Measurements from ENCODE around the gene SYT14.

SYT14 gene

DNA sequence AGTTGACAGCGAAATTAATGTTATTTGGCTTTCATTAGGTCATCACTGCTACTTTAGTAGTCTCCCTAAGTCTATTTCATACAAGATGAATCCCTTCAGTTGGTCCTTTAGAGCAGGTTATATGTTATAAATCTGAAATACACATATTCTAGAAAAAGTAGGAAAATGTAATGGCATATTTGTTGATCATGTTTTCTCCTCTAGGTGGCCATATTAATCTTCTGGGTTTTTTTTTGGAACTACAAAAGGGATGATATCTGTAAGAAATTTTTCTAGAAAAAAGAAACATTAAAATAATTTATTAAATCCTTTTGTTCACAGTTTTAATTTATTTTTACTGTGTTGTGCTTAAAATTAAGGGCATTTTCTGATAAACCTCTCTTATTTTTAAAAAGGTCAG is 87.9 kb downstream of the SYT14 start:
- TF ChIP-seq CREB1 (IDR thresholded peaks at IDR 0.05; ENCODE audit: low read depth), result no peak
- no peak for TF ChIP-seq TCF12 (IDR thresholded peaks at IDR 0.05; ENCODE audit: low read depth)
- TF ChIP-seq CEBPB (IDR thresholded peaks at IDR 0.05), result no peak
- no peak for TF ChIP-seq EGR1 (IDR thresholded peaks at IDR 0.05)
- no peak for TF ChIP-seq TAF1 (IDR thresholded peaks at IDR 0.05; ENCODE audit: low read depth)

DNA sequence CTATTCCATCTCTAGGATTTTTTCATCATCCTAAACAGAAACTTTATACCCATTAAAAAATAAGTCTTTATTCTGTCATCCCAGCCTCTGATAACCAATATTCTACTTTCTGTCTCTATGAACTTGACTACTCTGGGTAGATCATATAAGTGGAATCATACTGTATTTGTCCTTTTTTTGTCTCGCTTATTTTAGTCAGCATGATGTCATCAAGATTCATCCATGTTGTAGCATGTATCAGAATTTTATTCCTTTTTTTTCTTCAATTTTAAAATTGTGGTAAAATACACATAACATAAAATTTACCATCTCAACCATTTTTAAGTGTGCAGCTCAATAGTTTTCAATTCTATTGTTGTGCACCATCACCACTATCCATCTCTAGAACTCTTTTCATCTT is 90.0 kb downstream of the SYT14 start:
- TF ChIP-seq MAX (IDR thresholded peaks at IDR 0.05) (no peak), YY1 (IDR thresholded peaks at IDR 0.05; ENCODE audit: low read depth) (no peak), EGR1 (IDR thresholded peaks at IDR 0.05) (no peak), EP300 (IDR thresholded peaks at IDR 0.05; ENCODE audit: borderline replicate concordance) (no peak), FOXM1 (IDR thresholded peaks at IDR 0.05; ENCODE audit: borderline replicate concordance, low read depth) (no peak), TAF1 (IDR thresholded peaks at IDR 0.05; ENCODE audit: low read depth) (no peak), TEAD4 (IDR thresholded peaks at IDR 0.05) (no peak), RAD21 (IDR thresholded peaks at IDR 0.05; ENCODE audit: low read depth) (no peak), USF1 (IDR thresholded peaks at IDR 0.05) (no peak), TCF12 (IDR thresholded peaks at IDR 0.05; ENCODE audit: low read depth) (no peak), ZBTB7A (IDR thresholded peaks at IDR 0.05; ENCODE audit: low read depth) (no peak), CREB1 (IDR thresholded peaks at IDR 0.05; ENCODE audit: low read depth) (no peak), CEBPB (IDR thresholded peaks at IDR 0.05) (no peak)
- TF ChIP-seq, protein P1, sequence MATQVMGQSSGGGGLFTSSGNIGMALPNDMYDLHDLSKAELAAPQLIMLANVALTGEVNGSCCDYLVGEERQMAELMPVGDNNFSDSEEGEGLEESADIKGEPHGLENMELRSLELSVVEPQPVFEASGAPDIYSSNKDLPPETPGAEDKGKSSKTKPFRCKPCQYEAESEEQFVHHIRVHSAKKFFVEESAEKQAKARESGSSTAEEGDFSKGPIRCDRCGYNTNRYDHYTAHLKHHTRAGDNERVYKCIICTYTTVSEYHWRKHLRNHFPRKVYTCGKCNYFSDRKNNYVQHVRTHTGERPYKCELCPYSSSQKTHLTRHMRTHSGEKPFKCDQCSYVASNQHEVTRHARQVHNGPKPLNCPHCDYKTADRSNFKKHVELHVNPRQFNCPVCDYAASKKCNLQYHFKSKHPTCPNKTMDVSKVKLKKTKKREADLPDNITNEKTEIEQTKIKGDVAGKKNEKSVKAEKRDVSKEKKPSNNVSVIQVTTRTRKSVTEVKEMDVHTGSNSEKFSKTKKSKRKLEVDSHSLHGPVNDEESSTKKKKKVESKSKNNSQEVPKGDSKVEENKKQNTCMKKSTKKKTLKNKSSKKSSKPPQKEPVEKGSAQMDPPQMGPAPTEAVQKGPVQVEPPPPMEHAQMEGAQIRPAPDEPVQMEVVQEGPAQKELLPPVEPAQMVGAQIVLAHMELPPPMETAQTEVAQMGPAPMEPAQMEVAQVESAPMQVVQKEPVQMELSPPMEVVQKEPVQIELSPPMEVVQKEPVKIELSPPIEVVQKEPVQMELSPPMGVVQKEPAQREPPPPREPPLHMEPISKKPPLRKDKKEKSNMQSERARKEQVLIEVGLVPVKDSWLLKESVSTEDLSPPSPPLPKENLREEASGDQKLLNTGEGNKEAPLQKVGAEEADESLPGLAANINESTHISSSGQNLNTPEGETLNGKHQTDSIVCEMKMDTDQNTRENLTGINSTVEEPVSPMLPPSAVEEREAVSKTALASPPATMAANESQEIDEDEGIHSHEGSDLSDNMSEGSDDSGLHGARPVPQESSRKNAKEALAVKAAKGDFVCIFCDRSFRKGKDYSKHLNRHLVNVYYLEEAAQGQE (IDR thresholded peaks at IDR 0.05; ENCODE audit: low read depth), result no peak

GRCh38 chr1:210031473-210031872 is 93.5 kb downstream of the SYT14 start:
- TF ChIP-seq CREB1 (IDR thresholded peaks at IDR 0.05; ENCODE audit: low read depth), result no peak
- no peak for TF ChIP-seq EP300 (IDR thresholded peaks at IDR 0.05; ENCODE audit: borderline replicate concordance)
- no peak for TF ChIP-seq NFIC (IDR thresholded peaks at IDR 0.05)
- no peak for TF ChIP-seq RAD21 (IDR thresholded peaks at IDR 0.05; ENCODE audit: low read depth)
- no peak for TF ChIP-seq TCF12 (IDR thresholded peaks at IDR 0.05; ENCODE audit: low read depth)
- no peak for TF ChIP-seq MAX (IDR thresholded peaks at IDR 0.05)
- no peak for TF ChIP-seq TEAD4 (IDR thresholded peaks at IDR 0.05)
- TF ChIP-seq YY1 (IDR thresholded peaks at IDR 0.05; ENCODE audit: low read depth), result no peak
- TF ChIP-seq CEBPB (IDR thresholded peaks at IDR 0.05), result no peak
- TF ChIP-seq USF1 (IDR thresholded peaks at IDR 0.05), result no peak

- TF ChIP-seq EP300 (IDR thresholded peaks at IDR 0.05; ENCODE audit: borderline replicate concordance) (no peak), MAX (IDR thresholded peaks at IDR 0.05) (no peak), TAF1 (IDR thresholded peaks at IDR 0.05; ENCODE audit: low read depth) (no peak), TEAD4 (IDR thresholded peaks at IDR 0.05) (no peak), FOXM1 (IDR thresholded peaks at IDR 0.05; ENCODE audit: borderline replicate concordance, low read depth) (no peak), USF1 (IDR thresholded peaks at IDR 0.05) (no peak), TCF12 (IDR thresholded peaks at IDR 0.05; ENCODE audit: low read depth) (no peak), EGR1 (IDR thresholded peaks at IDR 0.05) (no peak), CREB1 (IDR thresholded peaks at IDR 0.05; ENCODE audit: low read depth) (no peak), CEBPB (IDR thresholded peaks at IDR 0.05) (no peak), ZBTB7A (IDR thresholded peaks at IDR 0.05; ENCODE audit: low read depth) (no peak), YY1 (IDR thresholded peaks at IDR 0.05; ENCODE audit: low read depth) (no peak), RAD21 (IDR thresholded peaks at IDR 0.05; ENCODE audit: low read depth) (no peak), NFIC (IDR thresholded peaks at IDR 0.05) (no peak)
- TF ChIP-seq, protein P1 (IDR thresholded peaks at IDR 0.05; ENCODE audit: low read depth), result no peak
These were observed 105.0 kb downstream of the SYT14 start for GRCh38 chr1:210043058-210043457.

DNA sequence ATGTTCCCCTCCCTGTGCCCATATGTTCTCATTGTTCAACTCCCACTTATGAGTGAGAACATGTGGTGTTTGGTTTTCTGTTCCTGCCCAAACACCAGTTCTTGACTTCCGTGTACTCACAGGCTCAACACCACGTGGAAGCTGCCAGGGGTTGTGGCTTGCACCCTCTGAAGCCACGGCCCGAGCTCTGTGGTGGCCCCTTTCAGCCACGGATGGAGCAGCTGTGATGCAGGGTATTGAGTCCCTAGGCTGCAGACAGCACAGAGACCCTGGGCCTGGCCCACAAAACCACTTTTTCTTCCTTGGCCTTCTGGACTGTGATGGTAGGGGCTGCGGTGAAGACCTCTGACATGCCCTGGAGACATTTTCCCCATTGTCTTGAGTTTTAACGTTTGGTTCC is 111.6 kb downstream of the SYT14 start:
- TF ChIP-seq USF1 (IDR thresholded peaks at IDR 0.05) (no peak), TCF12 (IDR thresholded peaks at IDR 0.05; ENCODE audit: low read depth) (no peak), NFIC (IDR thresholded peaks at IDR 0.05) (no peak), FOXM1 (IDR thresholded peaks at IDR 0.05; ENCODE audit: borderline replicate concordance, low read depth) (no peak)

Data from Ishikawa (cell line).